NT2/D1 (cell line): Measurements from ENCODE around the gene FAM222B.
"Not testable (repeated sequence)": the region's sequence is repeated elsewhere in the genome, so short reads cannot be mapped to it uniquely, and the experiment has no call there.

Experiments used
- YY1 ChIP-seq: IDR thresholded peaks from 2 replicates; pipeline ENCODE4 v1.6.1; 2011; ENCODE audit not compliant: insufficient read length, insufficient read depth
- ZNF274 ChIP-seq: IDR thresholded peaks from 2 replicates; pipeline ENCODE4 v1.6.1; 2011; ENCODE audit warnings: mild to moderate bottlenecking, low read depth, low read length

DNA sequence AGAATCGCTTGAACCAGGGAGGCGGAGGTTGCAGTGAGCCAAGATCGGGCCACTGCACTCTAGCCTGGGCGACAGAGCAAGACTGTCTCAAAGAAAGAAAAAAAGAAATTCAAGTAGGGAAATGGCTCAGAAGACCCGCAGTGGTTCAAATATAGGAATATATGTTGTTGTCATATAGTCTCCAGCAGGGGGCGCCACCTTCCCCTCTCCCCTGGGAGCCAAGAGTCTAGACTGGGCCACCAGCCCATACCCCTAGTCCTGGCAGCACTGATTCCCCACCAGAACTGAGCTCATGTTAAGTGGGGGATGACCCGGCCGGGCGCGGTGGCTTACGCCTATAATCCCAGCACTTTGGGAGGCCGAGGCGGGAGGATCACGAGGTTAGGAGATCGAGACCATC lies 6.1 kb upstream of the FAM222B start:
- not testable (repeated sequence) for TF ChIP-seq YY1, ZNF274
